ENCODE data around the gene SULT4A1.
A peak's percentile ranks its signal among the peaks of the same experiment; 100 is the strongest.
"Not testable (repeated sequence)": the region's sequence is repeated elsewhere in the genome, so short reads cannot be mapped to it uniquely, and the experiment has no call there.

The SULT4A1 gene

GRCh38 chr22:43869799-43870198, 7.5 kb upstream of the SULT4A1 start:
- DNase-seq (ENCODE audit: extremely low spot score) = no peak
- CTCF ChIA-PET = no interaction called here
- TF ChIP-seq ARNT (IDR thresholded peaks at IDR 0.05) (no peak), HDGF (IDR thresholded peaks at IDR 0.05; ENCODE audit: borderline replicate concordance) (no peak), FOXA1 (IDR thresholded peaks at IDR 0.05) (no peak)
- POLR2A ChIA-PET = no interaction called here

GRCh38 chr22:43869001-43869400, 6.7 kb upstream of the SULT4A1 start:
- CTCF ChIA-PET; DNase-seq (ENCODE audit: extremely low spot score); POLR2A ChIA-PET: not testable (repeated sequence)

- POLR2A ChIA-PET = interaction anchor here (1.0 kb wide), 1 partner anchor 16 kb away, joined by 3 read pairs; no protein-coding TSS in a partner anchor
- CTCF ChIA-PET = interaction anchor here (0.6 to 1.6 kb wide), 4 partner anchors 15 to 141 kb away, joined by 3 to 13 read pairs (median 8); no protein-coding TSS in a partner anchor
- DNase-seq (ENCODE audit: extremely low spot score) = peak; percentile 75
- TF ChIP-seq FOXM1 (IDR thresholded peaks at IDR 0.05; ENCODE audit: borderline replicate concordance) (no peak), CTBP1 (IDR thresholded peaks at IDR 0.05; ENCODE audit: borderline replicate concordance) (no peak)
These were observed 5.7 kb upstream of the SULT4A1 start for GRCh38 chr22:43867839-43868635.

GRCh38 chr22:43862882-43863202, 529 bp upstream of the SULT4A1 start:
- no peak for DNase-seq (ENCODE audit: extremely low spot score)
- no peak for TF ChIP-seq CTBP1 (IDR thresholded peaks at IDR 0.05; ENCODE audit: borderline replicate concordance)
- no peak for TF ChIP-seq FOXA1 (IDR thresholded peaks at IDR 0.05)
- CTCF ChIA-PET = interaction anchor here (0.6 to 1.5 kb wide), 2 partner anchors 20 to 675 kb away, joined by 3 read pairs; no protein-coding TSS in a partner anchor
- POLR2A ChIA-PET = interaction anchor here (0.6 to 1.2 kb wide), 3 partner anchors 19 to 441 kb away, joined by 3 to 6 read pairs (median 4); no protein-coding TSS in a partner anchor

GRCh38 chr22:43861529-43861928, 784 bp downstream of the SULT4A1 start:
- no peak for TF ChIP-seq NFRKB (IDR thresholded peaks at IDR 0.05)
- no peak for TF ChIP-seq SP1 (IDR thresholded peaks at IDR 0.05)
- TF ChIP-seq ZNF384 (IDR thresholded peaks at IDR 0.05) = no peak
- no peak for TF ChIP-seq BHLHE40 (IDR thresholded peaks at IDR 0.05; ENCODE audit: borderline replicate concordance)
- no peak for TF ChIP-seq L3MBTL2 (conservative IDR thresholded peaks at IDR 0.05)
- TF ChIP-seq FOXK2 (IDR thresholded peaks at IDR 0.05) = no peak
- TF ChIP-seq HDGF (IDR thresholded peaks at IDR 0.05; ENCODE audit: borderline replicate concordance) = no peak
- no peak for TF ChIP-seq FOXA1 (IDR thresholded peaks at IDR 0.05)
- no peak for TF ChIP-seq PKNOX1 (IDR thresholded peaks at IDR 0.05)
- TF ChIP-seq ELF4 (IDR thresholded peaks at IDR 0.05) = no peak
- no peak for TF ChIP-seq FOXM1 (IDR thresholded peaks at IDR 0.05; ENCODE audit: borderline replicate concordance)
- TF ChIP-seq ARNT (IDR thresholded peaks at IDR 0.05) = no peak
- no peak for TF ChIP-seq CTBP1 (IDR thresholded peaks at IDR 0.05; ENCODE audit: borderline replicate concordance)
- TF ChIP-seq TARDBP (IDR thresholded peaks at IDR 0.05) = no peak
- no peak for TF ChIP-seq SUZ12 (IDR thresholded peaks at IDR 0.05)
- TF ChIP-seq LEF1 (IDR thresholded peaks at IDR 0.05; ENCODE audit: borderline replicate concordance) = no peak
- POLR2A ChIA-PET = interaction anchor here (1.0 kb wide), 1 partner anchor 49 kb away, joined by 3 read pairs; the partner anchor contains the start of gene EFCAB6
- CTCF ChIA-PET = interaction anchor here (1.4 to 1.6 kb wide), 2 partner anchors 22 to 23 kb away, joined by 3 to 10 read pairs; no protein-coding TSS in a partner anchor
- no peak for DNase-seq (ENCODE audit: extremely low spot score)

GRCh38 chr22:43860831-43861230, 1.5 kb downstream of the SULT4A1 start:
- ChIA-PET POLR2A (interaction anchor here (1.0 kb wide), 1 partner anchor 49 kb away, joined by 3 read pairs; the partner anchor contains the start of gene EFCAB6), CTCF (interaction anchor here (1.4 to 1.6 kb wide), 2 partner anchors 22 to 24 kb away, joined by 3 to 10 read pairs; no protein-coding TSS in a partner anchor)
- DNase-seq (ENCODE audit: extremely low spot score) = no peak
- no peak for TF ChIP-seq L3MBTL2 (conservative IDR thresholded peaks at IDR 0.05)
- no peak for TF ChIP-seq ARNT (IDR thresholded peaks at IDR 0.05)
- TF ChIP-seq FOXM1 (IDR thresholded peaks at IDR 0.05; ENCODE audit: borderline replicate concordance) = no peak
- no peak for TF ChIP-seq SP1 (IDR thresholded peaks at IDR 0.05)

GRCh38 chr22:43860126-43860525, 2.2 kb downstream of the SULT4A1 start:
- no peak for TF ChIP-seq PKNOX1 (IDR thresholded peaks at IDR 0.05)
- TF ChIP-seq ZNF384 (IDR thresholded peaks at IDR 0.05) = no peak
- no peak for TF ChIP-seq ARNT (IDR thresholded peaks at IDR 0.05)
- TF ChIP-seq BHLHE40 (IDR thresholded peaks at IDR 0.05; ENCODE audit: borderline replicate concordance) = no peak
- no peak for TF ChIP-seq FOXM1 (IDR thresholded peaks at IDR 0.05; ENCODE audit: borderline replicate concordance)

GRCh38 chr22:43859621-43860020, 2.7 kb downstream of the SULT4A1 start:
- POLR2A ChIA-PET = no interaction called here
- no peak for DNase-seq (ENCODE audit: extremely low spot score)
- CTCF ChIA-PET = interaction anchor here (1.5 kb wide), 1 partner anchor 23 kb away, joined by 3 read pairs; no protein-coding TSS in a partner anchor
- TF ChIP-seq BHLHE40 (IDR thresholded peaks at IDR 0.05; ENCODE audit: borderline replicate concordance) = no peak
- TF ChIP-seq L3MBTL2 (conservative IDR thresholded peaks at IDR 0.05) = no peak
- TF ChIP-seq LEF1 (IDR thresholded peaks at IDR 0.05; ENCODE audit: borderline replicate concordance) = no peak
- TF ChIP-seq FOXM1 (IDR thresholded peaks at IDR 0.05; ENCODE audit: borderline replicate concordance) = no peak

More at GRCh38 chr22:43860126-43860525, 2.2 kb downstream of the SULT4A1 start:
- CTCF ChIA-PET = interaction anchor here (1.4 to 1.6 kb wide), 2 partner anchors 23 to 25 kb away, joined by 3 to 10 read pairs; no protein-coding TSS in a partner anchor
- no peak for DNase-seq (ENCODE audit: extremely low spot score)
- POLR2A ChIA-PET = no interaction called here

Data from HEK293T (cell line).